Peyer's patch (tissue), 4 donors: Measurements from ENCODE around the gene TNFSF15.

ENCODE experiments used
- POLR2A ChIP-seq, 2 donors: fragments of 450-650 bp; IDR thresholded peaks; one replicate each; pipeline ENCODE4 v1.5.1; 2017; ENCODE audit warnings: antibody characterized with exemption in 2 of 2, mild to moderate bottlenecking in 2 of 2, moderate library complexity in 2 of 2
- TF ChIP-seq, protein P1 (sequence below), 6 experiments: fragments of 450-650 bp in 4 of 6; fragments of 200-600 bp in 2 of 6; sonication (generic) in 1 of 6; IDR thresholded peaks; one replicate each; pipeline ENCODE4 v1.5.1; 2017 to 2019; ENCODE audit warnings: antibody characterized with exemption in 6 of 6, mild to moderate bottlenecking in 3 of 6, moderate library complexity in 1 of 6

DNA sequence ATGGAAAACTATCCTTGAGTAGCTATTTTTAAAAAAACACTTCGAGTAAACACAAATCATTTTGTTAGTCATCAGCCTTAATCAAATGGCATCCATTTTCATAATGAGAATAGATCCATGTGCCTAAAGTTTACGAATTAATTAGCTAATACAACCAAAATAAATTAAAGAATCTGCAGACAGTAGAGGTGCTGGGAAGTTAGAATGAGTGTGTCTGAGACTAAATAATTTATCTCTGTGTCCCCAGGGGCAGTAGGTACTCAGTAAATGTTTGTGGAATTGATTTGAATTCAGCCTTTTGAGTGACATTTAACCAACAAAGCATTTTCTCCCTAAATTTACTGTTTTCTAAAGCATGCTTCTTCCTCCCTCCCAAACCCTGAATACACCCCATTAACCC is 18.6 kb downstream of the TNFSF15 start:
- TF ChIP-seq, protein P1, sequence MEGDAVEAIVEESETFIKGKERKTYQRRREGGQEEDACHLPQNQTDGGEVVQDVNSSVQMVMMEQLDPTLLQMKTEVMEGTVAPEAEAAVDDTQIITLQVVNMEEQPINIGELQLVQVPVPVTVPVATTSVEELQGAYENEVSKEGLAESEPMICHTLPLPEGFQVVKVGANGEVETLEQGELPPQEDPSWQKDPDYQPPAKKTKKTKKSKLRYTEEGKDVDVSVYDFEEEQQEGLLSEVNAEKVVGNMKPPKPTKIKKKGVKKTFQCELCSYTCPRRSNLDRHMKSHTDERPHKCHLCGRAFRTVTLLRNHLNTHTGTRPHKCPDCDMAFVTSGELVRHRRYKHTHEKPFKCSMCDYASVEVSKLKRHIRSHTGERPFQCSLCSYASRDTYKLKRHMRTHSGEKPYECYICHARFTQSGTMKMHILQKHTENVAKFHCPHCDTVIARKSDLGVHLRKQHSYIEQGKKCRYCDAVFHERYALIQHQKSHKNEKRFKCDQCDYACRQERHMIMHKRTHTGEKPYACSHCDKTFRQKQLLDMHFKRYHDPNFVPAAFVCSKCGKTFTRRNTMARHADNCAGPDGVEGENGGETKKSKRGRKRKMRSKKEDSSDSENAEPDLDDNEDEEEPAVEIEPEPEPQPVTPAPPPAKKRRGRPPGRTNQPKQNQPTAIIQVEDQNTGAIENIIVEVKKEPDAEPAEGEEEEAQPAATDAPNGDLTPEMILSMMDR (IDR thresholded peaks at IDR 0.05) = no peak
- TF ChIP-seq POLR2A (IDR thresholded peaks at IDR 0.05) = no peak
